PC-3 (cell line): ENCODE data around the gene PCDHA7. TPM values are rescaled to one million over a fixed set of nuclear protein-coding genes. Genes with fewer than 3 reads are reported as not detected.
"Not testable (repeated sequence)": the region's sequence is repeated elsewhere in the genome, so short reads cannot be mapped to it uniquely, and the experiment has no call there.

Source experiments
- ATAC-seq: fragments of 200-7000 bp; cut with Tn5 transposase; 2 replicates; pipeline ENCODE4 v1.9.1; 2020; ENCODE audit warnings: mild to moderate bottlenecking, moderate library complexity
- BruUV-seq: library from RNA; stranded (reverse); fragments of 400-500 nt; replicated peaks from 2 replicates; lab custom pipeline; 2021; lab: Mats Ljungman, UMichigan
- CTCF ChIA-PET: fragments of 300-600 bp; sonication (Branson Sonifier 250); formaldehyde crosslinking; loops from one replicate; lab custom pipeline; 2022; ENCODE audit warnings: antibody characterized with exemption; lab: Charles Lee
- POLR2A ChIA-PET: fragments of 300-600 bp; sonication (Branson Sonifier 250); formaldehyde crosslinking; loops from one replicate; lab custom pipeline; 2022; ENCODE audit warnings: antibody characterized with exemption; ENCODE audit not compliant: unreplicated experiment; lab: Charles Lee
- DNase-seq: peaks from one replicate; pipeline ENCODE4 v3.0.0-alpha.2; 2015
- H2AFZ ChIP-seq: fragments of 300-600 bp; sonication (generic); 2 replicates; pipeline ENCODE4 v1.6.0; 2016; ENCODE audit warnings: antibody characterized with exemption, low read length
- H3F3A ChIP-seq: fragments of 300-600 bp; sonication (generic); one replicate; pipeline ENCODE4 v1.6.0; 2017; ENCODE audit warnings: antibody characterized with exemption, low read length, control low read depth, mild to moderate bottlenecking; ENCODE audit not compliant: unreplicated experiment
- H3K27ac ChIP-seq: fragments of 300-600 bp; sonication (generic); 2 replicates; pipeline ENCODE4 v1.5.1; 2016; ENCODE audit warnings: mild to moderate bottlenecking, low read length
- H3K27me3 ChIP-seq: fragments of 300-600 bp; sonication (generic); 2 replicates; pipeline ENCODE4 v1.6.1; 2016; ENCODE audit warnings: low read length, mixed read lengths
- H3K36me3 ChIP-seq: fragments of 300-600 bp; sonication (generic); 2 replicates; pipeline ENCODE4 v1.6.1; 2016; ENCODE audit warnings: low read depth, mixed run types, low read length, mixed read lengths
- H3K4me1 ChIP-seq: fragments of 300-600 bp; sonication (generic); 2 replicates; pipeline ENCODE4 v1.5.1; 2016; ENCODE audit warnings: low read length; ENCODE audit not compliant: insufficient read depth
- H3K4me2 ChIP-seq: fragments of 300-600 bp; sonication (generic); 2 replicates; pipeline ENCODE4 v1.6.0; 2016; ENCODE audit warnings: low read length
- H3K4me3 ChIP-seq: fragments of 300-600 bp; sonication (generic); 2 replicates; pipeline ENCODE4 v1.5.1; 2016; ENCODE audit warnings: mild to moderate bottlenecking, low read length, mixed read lengths
- H3K79me2 ChIP-seq: fragments of 300-600 bp; sonication (generic); 2 replicates; pipeline ENCODE4 v1.6.1; 2017; ENCODE audit warnings: low read length, mixed read lengths
- H3K9ac ChIP-seq: fragments of 300-600 bp; sonication (generic); 2 replicates; pipeline ENCODE4 v1.6.0; 2016; ENCODE audit warnings: mild to moderate bottlenecking, low read length
- H3K9me2 ChIP-seq: fragments of 300-600 bp; sonication (generic); replicated peaks from 2 replicates; pipeline ENCODE4 v1.6.1; 2016; ENCODE audit warnings: mixed run types, low read length, mixed read lengths
- H3K9me3 ChIP-seq: fragments of 300-600 bp; sonication (generic); 2 replicates; pipeline ENCODE4 v1.6.1; 2016; ENCODE audit warnings: low read length, mixed read lengths
- H4K20me1 ChIP-seq: fragments of 300-600 bp; sonication (generic); 2 replicates; pipeline ENCODE4 v1.6.1; 2016; ENCODE audit warnings: low read length, mixed read lengths
- CTCF ChIP-seq: fragments of 300-600 bp; sonication (generic); conservative IDR thresholded peaks from 2 replicates; pipeline ENCODE4 v1.5.1; 2017; ENCODE audit warnings: antibody characterized with exemption, low read depth, mild to moderate bottlenecking, low read length
- EZH2 ChIP-seq: fragments of 300-600 bp; sonication (generic); IDR thresholded peaks from one replicate; pipeline ENCODE4 v1.6.1; 2017; ENCODE audit warnings: antibody characterized with exemption, mild to moderate bottlenecking, low read length; ENCODE audit not compliant: unreplicated experiment
- EZH2phosphoT487 ChIP-seq: fragments of 300-600 bp; sonication (generic); IDR thresholded peaks from 2 replicates; pipeline ENCODE4 v1.6.1; 2018; ENCODE audit warnings: mild to moderate bottlenecking, antibody characterized with exemption, low read length, borderline replicate concordance
- intact Hi-C: fragments of 100-400 bp; cut with micrococcal nuclease; formaldehyde crosslinking; loops from 2 replicates; pipeline ENCODE4 v1.9.0; 2023
- total RNA-seq: library from RNA; depleted of rRNA; stranded (reverse); fragments of >200 nt; gene quantifications from 2 replicates; pipeline ENCODE4 v1.2.3, GENCODE V29; 2014

Gene PCDHA7
- total RNA-seq, 1 experiment from 2014 or later: 0.26 TPM

DNA sequence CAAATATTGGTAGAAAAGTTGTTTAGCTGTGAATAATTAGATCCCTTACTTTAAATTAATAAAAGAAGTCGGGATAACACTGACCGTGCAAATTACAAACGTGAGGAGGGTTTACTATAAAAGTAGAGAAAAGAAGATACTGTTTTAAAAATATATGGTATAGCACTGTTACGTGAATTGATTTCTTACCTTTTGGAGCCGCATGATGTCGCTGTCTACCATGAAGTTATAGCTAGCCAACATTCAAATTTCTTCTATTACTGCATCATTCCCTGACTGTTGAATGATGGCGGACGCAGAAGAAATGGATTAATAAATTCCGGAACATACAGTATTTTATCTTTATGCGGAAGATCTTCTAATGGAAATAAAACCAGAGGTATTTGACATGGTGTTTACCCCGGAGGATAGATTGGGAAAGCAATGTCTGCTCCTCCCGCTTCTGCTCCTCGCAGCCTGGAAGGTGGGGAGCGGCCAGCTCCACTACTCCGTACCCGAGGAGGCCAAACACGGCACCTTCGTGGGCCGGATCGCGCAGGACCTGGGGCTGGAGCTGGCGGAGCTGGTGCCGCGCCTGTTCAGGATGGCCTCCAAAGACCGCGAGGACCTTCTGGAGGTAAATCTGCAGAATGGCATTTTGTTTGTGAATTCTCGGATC is 6.2 kb upstream of the PCDHA7 start, which contains the start of gene PCDHA6:
Gene PCDHA6, plus strand, starts transcription at position 257 of the 658 bp plus-strand sequence. Its CDS starts 132 bp downstream, at position 389.
- no peak within 1 kb of the TSS for H2AFZ ChIP-seq
- H3K9ac ChIP-seq: no peak within 1 kb of the TSS
- H3K27me3 ChIP-seq: no peaks in the 10 kb centered on the region
- H3K4me3 ChIP-seq: no peak within 1 kb of the TSS
- ChIA-PET POLR2A (no interaction called here), CTCF (no interaction called here)
- H3K36me3 ChIP-seq: no peaks in the 10 kb centered on the region
- no peaks in the 10 kb centered on the region for H3K9me3 ChIP-seq
- H3K79me2 ChIP-seq: no peaks in the 10 kb centered on the region
- BruUV-seq: no TSS peak
- H4K20me1 ChIP-seq: no peaks in the 10 kb centered on the region
- H3K4me1 ChIP-seq: no peaks in the 10 kb centered on the region
- no peak within 1 kb of the TSS for H3K4me2 ChIP-seq
- no peak for TF ChIP-seq CTCF
- TF ChIP-seq EZH2phosphoT487: no peak
- TF ChIP-seq EZH2: no peak
- H3F3A ChIP-seq: no peaks in the 10 kb centered on the region
- DNase-seq (no peak), ATAC-seq (no peak)
- H3K27ac ChIP-seq: no peak within 1 kb of the TSS
- intact Hi-C loops: no loop called here
- H3K9me2 ChIP-seq: no peaks in the 10 kb centered on the region

DNA sequence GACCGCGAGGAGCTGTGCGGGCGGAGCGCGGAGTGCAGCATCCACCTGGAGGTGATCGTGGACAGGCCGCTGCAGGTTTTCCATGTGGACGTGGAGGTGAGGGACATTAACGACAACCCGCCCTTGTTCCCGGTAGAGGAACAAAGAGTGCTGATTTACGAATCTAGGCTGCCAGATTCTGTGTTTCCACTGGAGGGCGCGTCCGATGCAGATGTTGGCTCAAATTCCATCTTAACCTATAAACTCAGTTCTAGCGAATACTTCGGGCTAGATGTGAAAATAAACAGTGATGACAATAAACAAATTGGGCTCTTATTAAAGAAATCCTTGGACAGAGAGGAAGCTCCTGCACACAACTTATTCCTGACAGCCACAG is 5.7 kb upstream of the PCDHA7 start:
- no TSS peak for BruUV-seq
- TF ChIP-seq CTCF (no peak), EZH2 (no peak), EZH2phosphoT487 (no peak)
- ChIA-PET CTCF (no interaction called here), POLR2A (no interaction called here)
- DNase-seq (no peak), ATAC-seq (no peak)
- no peaks in the 10 kb centered on the region for H4K20me1 ChIP-seq
- no peaks in the 10 kb centered on the region for H3K79me2 ChIP-seq
- H3K4me3 ChIP-seq: no peak overlapping the region
- H3K9ac ChIP-seq: no peak overlapping the region
- H3K4me1 ChIP-seq: no peaks in the 10 kb centered on the region
- no peaks in the 10 kb centered on the region for H3K9me2 ChIP-seq
- intact Hi-C loops: no loop called here
- no peaks in the 10 kb centered on the region for H3F3A ChIP-seq
- no peak overlapping the region for H3K27ac ChIP-seq
- H2AFZ ChIP-seq: no peak overlapping the region
- H3K36me3 ChIP-seq: no peaks in the 10 kb centered on the region
- no peak overlapping the region for H3K4me2 ChIP-seq
- H3K27me3 ChIP-seq: no peaks in the 10 kb centered on the region
- no peaks in the 10 kb centered on the region for H3K9me3 ChIP-seq

GRCh38 chr5:140829511-140830501 is 4.3 kb upstream of the PCDHA7 start:
- ATAC-seq, H3K4me2 ChIP-seq, CTCF ChIA-PET, H3K4me1 ChIP-seq, H3K27ac ChIP-seq, H3F3A ChIP-seq, BruUV-seq, H3K36me3 ChIP-seq, H2AFZ ChIP-seq, H3K27me3 ChIP-seq, H3K9ac ChIP-seq, POLR2A ChIA-PET, intact Hi-C loops, H4K20me1 ChIP-seq, H3K4me3 ChIP-seq, H3K9me2 ChIP-seq, H3K79me2 ChIP-seq, H3K9me3 ChIP-seq, DNase-seq: not testable (repeated sequence)

GRCh38 chr5:140834439-140835008 is 455 bp downstream of the PCDHA7 start:
- H2AFZ ChIP-seq, H4K20me1 ChIP-seq, H3K36me3 ChIP-seq, H3K27ac ChIP-seq, H3K9me2 ChIP-seq, DNase-seq, BruUV-seq, H3K4me1 ChIP-seq, H3K9ac ChIP-seq, ATAC-seq, H3K4me2 ChIP-seq, H3K79me2 ChIP-seq, H3K9me3 ChIP-seq, H3F3A ChIP-seq, H3K4me3 ChIP-seq, POLR2A ChIA-PET, H3K27me3 ChIP-seq, CTCF ChIA-PET, intact Hi-C loops: not testable (repeated sequence)
